Keratinocyte (primary cell): Measurements from ENCODE around the gene APOE. TPM values are rescaled to one million over a fixed set of nuclear protein-coding genes. Genes with fewer than 3 reads are reported as not detected.

ENCODE experiments used
- DNase-seq: peaks from one replicate; pipeline ENCODE4 v3.0.0-alpha.2; 2011; ENCODE audit warnings: low read depth, missing footprints, low spot score
- FAIRE-seq: peaks from 2 replicates; lab custom pipeline; 2011; peaks lifted over from hg19 to GRCh38; lab: Jason Lieb, UNC
- H2AFZ ChIP-seq: 2 replicates; pipeline ENCODE4 v1.6.0; 2012; ENCODE audit warnings: low read length, control low read depth, inconsistent platforms; ENCODE audit not compliant: control insufficient read depth
- H3K27ac ChIP-seq: 2 replicates; pipeline ENCODE4 v1.5.1; 2011; ENCODE audit warnings: low read length; ENCODE audit not compliant: control insufficient read depth, insufficient read depth
- H3K27me3 ChIP-seq: 3 replicates; pipeline ENCODE4 v1.6.0; 2011; ENCODE audit warnings: low read length; ENCODE audit not compliant: control insufficient read depth, insufficient read depth; ENCODE audit errors: extremely low read depth
- H3K36me3 ChIP-seq, 2 experiments: 2 replicates in 1 of 2; 3 replicates in 1 of 2; pipeline ENCODE4 v1.5.1; 2011; ENCODE audit warnings: low read length in 2 of 2, mild to moderate bottlenecking in 1 of 2; ENCODE audit not compliant: control insufficient read depth in 2 of 2, insufficient read depth in 2 of 2; ENCODE audit errors: extremely low read depth in 1 of 2
- H3K4me1 ChIP-seq: 3 replicates; pipeline ENCODE4 v1.5.1; 2011; ENCODE audit warnings: low read length; ENCODE audit not compliant: control insufficient read depth, insufficient read depth; ENCODE audit errors: extremely low read depth
- H3K4me2 ChIP-seq: 3 replicates; pipeline ENCODE4 v1.6.0; 2011; ENCODE audit warnings: low read depth, low read length; ENCODE audit not compliant: control insufficient read depth, insufficient read depth; ENCODE audit errors: extremely low read depth
- H3K4me3 ChIP-seq, 3 experiments: fragments of 200-600 bp in 1 of 3; sonication (generic) in 1 of 3; 2 replicates in 2 of 3; 3 replicates in 1 of 3; pipeline ENCODE4 v1.5.1; 2011 to 2016; ENCODE audit warnings: low read length in 3 of 3, mild to moderate bottlenecking in 3 of 3, control low read depth in 2 of 3, inconsistent platforms in 1 of 3, low read depth in 1 of 3, mixed read lengths in 1 of 3, mixed run types in 1 of 3, moderate library complexity in 1 of 3; ENCODE audit not compliant: control insufficient read depth in 2 of 3, insufficient read depth in 2 of 3; ENCODE audit errors: extremely low read depth in 1 of 3
- H3K79me2 ChIP-seq: 2 replicates; pipeline ENCODE4 v1.6.0; 2012; ENCODE audit warnings: low read length; ENCODE audit not compliant: control insufficient read depth, insufficient read depth
- H3K9ac ChIP-seq: 3 replicates; pipeline ENCODE4 v1.6.0; 2011; ENCODE audit warnings: low read length; ENCODE audit not compliant: control insufficient read depth, insufficient read depth; ENCODE audit errors: extremely low read depth
- H3K9me1 ChIP-seq: 3 replicates; pipeline ENCODE4 v1.6.0; 2011; ENCODE audit warnings: low read length; ENCODE audit not compliant: control insufficient read depth, insufficient read depth; ENCODE audit errors: extremely low read depth
- H3K9me3 ChIP-seq: 2 replicates; pipeline ENCODE4 v1.5.1; 2012; ENCODE audit warnings: low read depth, low read length; ENCODE audit not compliant: control insufficient read depth
- H4K20me1 ChIP-seq: 3 replicates; pipeline ENCODE4 v1.6.0; 2011; ENCODE audit warnings: low read length; ENCODE audit not compliant: control insufficient read depth, insufficient read depth; ENCODE audit errors: extremely low read depth
- EZH2 ChIP-seq: IDR thresholded peaks from one replicate; pipeline ENCODE4 v1.6.1; 2012; ENCODE audit warnings: inconsistent platforms, mild to moderate bottlenecking, low read length, moderate library complexity
- dilution Hi-C: fragments of 300-500 bp; cut with MboI; formaldehyde crosslinking; loops from one replicate; pipeline ENCODE4 v1.7.0; 2020; ENCODE audit warnings: low sequenced_read_pairs; ENCODE audit not compliant: extremely low pct_ligation_motif_present
- polyA minus RNA-seq, 3 experiments: library from RNA; depleted of rRNA, polyadenylated mRNA; stranded (reverse); fragments of >200 nt; gene quantifications; 1 replicate in 1 of 3; 2 replicates in 1 of 3; 3 replicates in 1 of 3; pipeline ENCODE4 v1.2.3, GENCODE V29; 2011
- polyA plus RNA-seq, 5 experiments: library from polyadenylated mRNA; depleted of rRNA in 3 of 5; stranded (reverse) in 3 of 5; stranded (forward) in 1 of 5; unstranded in 1 of 5; fragments of >200 nt; gene quantifications; 1 replicate in 1 of 5; 2 replicates in 3 of 5; 3 replicates in 1 of 5; pipeline versions ENCODE4 v1.2.1 to v1.2.3, GENCODE V29; 2011 to 2012; ENCODE audit warnings: missing spikeins in 2 of 5, low read depth in 1 of 5, low replicate concordance in 1 of 5
- TF ChIP-seq, protein P1 (sequence below), 3 experiments: IDR thresholded peaks in 1 of 3; conservative IDR thresholded peaks in 1 of 3; optimal IDR thresholded peaks in 1 of 3; 2 replicates in 2 of 3; 3 replicates in 1 of 3; pipeline versions ENCODE3 to v1.5.1; 2011; ENCODE audit warnings: low read length in 3 of 3, mild to moderate bottlenecking in 3 of 3, moderate library complexity in 2 of 3, control low read depth in 1 of 3, inconsistent platforms in 1 of 3; ENCODE audit not compliant: insufficient read depth in 2 of 3; ENCODE audit errors: extremely low read depth in 1 of 3

APOE gene
- polyA plus RNA-seq (27.9 to 217 TPM (median 30.2 TPM) in 3 replicates), polyA minus RNA-seq (5.2 to 15.2 TPM (median 8.3 TPM) in 3 replicates)
- polyA plus RNA-seq (2011; ENCODE audit: low read depth) = 135 TPM
- 18.9 and 102 TPM in 2 replicates for polyA plus RNA-seq (2011; cell fraction: cytosol; rRNA removed)
- 167 and 253 TPM in 2 replicates for polyA plus RNA-seq (2011; cell fraction: nucleus; rRNA removed)
- 32.3 and 77.9 TPM in 2 replicates for polyA plus RNA-seq (2012; ENCODE audit: low replicate concordance)
- 75.2 TPM for polyA minus RNA-seq (2011; cell fraction: cytosol; rRNA and poly(A)+ RNA removed)
- 46.1 and 65.3 TPM in 2 replicates for polyA minus RNA-seq (2011; cell fraction: nucleus; rRNA and poly(A)+ RNA removed)

DNA sequence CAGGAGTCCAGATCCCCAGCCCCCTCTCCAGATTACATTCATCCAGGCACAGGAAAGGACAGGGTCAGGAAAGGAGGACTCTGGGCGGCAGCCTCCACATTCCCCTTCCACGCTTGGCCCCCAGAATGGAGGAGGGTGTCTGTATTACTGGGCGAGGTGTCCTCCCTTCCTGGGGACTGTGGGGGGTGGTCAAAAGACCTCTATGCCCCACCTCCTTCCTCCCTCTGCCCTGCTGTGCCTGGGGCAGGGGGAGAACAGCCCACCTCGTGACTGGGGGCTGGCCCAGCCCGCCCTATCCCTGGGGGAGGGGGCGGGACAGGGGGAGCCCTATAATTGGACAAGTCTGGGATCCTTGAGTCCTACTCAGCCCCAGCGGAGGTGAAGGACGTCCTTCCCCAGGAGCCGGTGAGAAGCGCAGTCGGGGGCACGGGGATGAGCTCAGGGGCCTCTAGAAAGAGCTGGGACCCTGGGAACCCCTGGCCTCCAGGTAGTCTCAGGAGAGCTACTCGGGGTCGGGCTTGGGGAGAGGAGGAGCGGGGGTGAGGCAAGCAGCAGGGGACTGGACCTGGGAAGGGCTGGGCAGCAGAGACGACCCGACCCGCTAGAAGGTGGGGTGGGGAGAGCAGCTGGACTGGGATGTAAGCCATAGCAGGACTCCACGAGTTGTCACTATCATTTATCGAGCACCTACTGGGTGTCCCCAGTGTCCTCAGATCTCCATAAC, at the start of gene APOE:
APOE (plus strand) TSS at position 360 of the 724 bp plus-strand sequence. CDS start 829 bp downstream, outside the sequence.
- H3K9ac ChIP-seq = peak within 1 kb of the TSS; percentile 30
- no peaks in the 10 kb centered on the region for H3K9me1 ChIP-seq
- H3K27ac ChIP-seq = no peak within 1 kb of the TSS
- peaks cover 9% of the 10 kb centered on the region for H3K27me3 ChIP-seq
- FAIRE-seq = no peak
- no peaks in the 10 kb centered on the region for H3K9me3 ChIP-seq
- no peak for DNase-seq
- no peaks in the 10 kb centered on the region for H3K79me2 ChIP-seq
- H3K4me3 ChIP-seq = peak within 1 kb of the TSS in 2 of 3 experiments; percentile 32 to 38
- H2AFZ ChIP-seq = peak within 1 kb of the TSS; percentile 43
- TF ChIP-seq, protein P1, sequence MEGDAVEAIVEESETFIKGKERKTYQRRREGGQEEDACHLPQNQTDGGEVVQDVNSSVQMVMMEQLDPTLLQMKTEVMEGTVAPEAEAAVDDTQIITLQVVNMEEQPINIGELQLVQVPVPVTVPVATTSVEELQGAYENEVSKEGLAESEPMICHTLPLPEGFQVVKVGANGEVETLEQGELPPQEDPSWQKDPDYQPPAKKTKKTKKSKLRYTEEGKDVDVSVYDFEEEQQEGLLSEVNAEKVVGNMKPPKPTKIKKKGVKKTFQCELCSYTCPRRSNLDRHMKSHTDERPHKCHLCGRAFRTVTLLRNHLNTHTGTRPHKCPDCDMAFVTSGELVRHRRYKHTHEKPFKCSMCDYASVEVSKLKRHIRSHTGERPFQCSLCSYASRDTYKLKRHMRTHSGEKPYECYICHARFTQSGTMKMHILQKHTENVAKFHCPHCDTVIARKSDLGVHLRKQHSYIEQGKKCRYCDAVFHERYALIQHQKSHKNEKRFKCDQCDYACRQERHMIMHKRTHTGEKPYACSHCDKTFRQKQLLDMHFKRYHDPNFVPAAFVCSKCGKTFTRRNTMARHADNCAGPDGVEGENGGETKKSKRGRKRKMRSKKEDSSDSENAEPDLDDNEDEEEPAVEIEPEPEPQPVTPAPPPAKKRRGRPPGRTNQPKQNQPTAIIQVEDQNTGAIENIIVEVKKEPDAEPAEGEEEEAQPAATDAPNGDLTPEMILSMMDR (optimal IDR thresholded peaks at IDR 0.05 in 1 of 3, IDR thresholded peaks at IDR 0.05 in 1 of 3, conservative IDR thresholded peaks at IDR 0.05 in 1 of 3; ENCODE audit: extremely low read depth in 1 of 3, insufficient read depth in 2 of 3, low read length in 3 of 3) = no peak
- no peak for TF ChIP-seq EZH2
- dilution Hi-C loops = no loop called here
- H3K4me1 ChIP-seq = peaks cover 3% of the 10 kb centered on the region
- H3K36me3 ChIP-seq = peaks cover 12 to 19% of the 10 kb centered on the region in 2 experiments
- peak within 1 kb of the TSS; percentile 55 for H3K4me2 ChIP-seq
- peaks cover 3% of the 10 kb centered on the region for H4K20me1 ChIP-seq

DNA sequence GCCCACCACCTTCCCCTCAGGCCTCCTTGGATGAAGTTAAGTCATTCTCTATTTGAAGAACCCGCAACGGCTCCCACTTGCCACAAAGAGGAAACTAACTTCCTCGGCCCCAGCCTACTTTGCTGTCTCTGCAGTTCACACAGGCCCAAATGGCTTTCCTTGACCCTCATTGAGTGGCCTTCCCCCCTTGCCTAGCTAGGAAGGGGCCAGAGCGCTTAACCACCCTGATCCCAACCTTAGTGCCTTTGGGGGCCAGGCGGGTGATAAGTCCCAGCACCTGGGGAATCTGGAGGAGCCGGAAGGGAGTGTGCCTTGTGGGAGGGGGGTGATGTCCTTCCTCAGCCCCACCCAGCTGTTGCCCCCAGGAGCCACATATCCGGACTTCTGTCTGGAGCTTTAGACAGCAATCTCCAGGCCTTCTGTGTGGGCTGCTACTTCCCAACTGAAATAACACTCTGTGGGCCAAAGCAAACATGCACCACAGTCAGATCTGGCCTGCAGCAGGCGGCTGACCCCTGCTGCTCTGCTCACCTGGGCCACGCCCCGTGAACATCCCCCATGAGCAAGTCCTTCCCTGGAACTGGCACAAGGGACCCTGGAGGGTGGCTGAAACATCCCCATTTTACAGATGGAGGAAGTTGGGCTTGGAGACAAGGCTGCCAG, 49.0 kb upstream of the APOE start:
- Histone ChIP-seq H3K79me2 (peaks cover 22% of the 10 kb centered on the region), H2AFZ (no peak overlapping the region), H3K9me1 (no peaks in the 10 kb centered on the region), H3K9ac (no peak overlapping the region), H3K9me3 (no peaks in the 10 kb centered on the region), H3K36me3 (peaks cover 0 to 7% of the 10 kb centered on the region in 2 experiments), H4K20me1 (no peaks in the 10 kb centered on the region), H3K27ac (no peak overlapping the region), H3K4me1 (no peaks in the 10 kb centered on the region), H3K4me3 (no peak overlapping the region), H3K27me3 (no peaks in the 10 kb centered on the region), H3K4me2 (no peak overlapping the region)
- FAIRE-seq (no peak), DNase-seq (no peak)
- dilution Hi-C loops = no loop called here
- TF ChIP-seq EZH2 = no peak
- TF ChIP-seq, protein P1 (optimal IDR thresholded peaks at IDR 0.05 in 1 of 3, IDR thresholded peaks at IDR 0.05 in 1 of 3, conservative IDR thresholded peaks at IDR 0.05 in 1 of 3; ENCODE audit: extremely low read depth in 1 of 3, insufficient read depth in 2 of 3, low read length in 3 of 3) = no peak
